Panc1 (cell line): ENCODE measurements around the gene CDH23. TPM values are rescaled to one million over a fixed set of nuclear protein-coding genes. Genes with fewer than 3 reads are reported as not detected.

ENCODE experiments used
- ATAC-seq: fragments of 200-7000 bp; cut with Tn5 transposase; 2 replicates; pipeline ENCODE4 v1.9.1; 2020; ENCODE audit warnings: mild to moderate bottlenecking, moderate library complexity
- BruUV-seq: library from RNA; stranded (reverse); fragments of 400-500 nt; replicated peaks from 2 replicates; lab custom pipeline; 2021; lab: Mats Ljungman, UMichigan
- CTCF ChIA-PET: fragments of 300-600 bp; sonication (Branson Sonifier 250); formaldehyde crosslinking; loops from one replicate; lab custom pipeline; 2022; ENCODE audit warnings: antibody characterized with exemption; lab: Charles Lee
- POLR2A ChIA-PET: fragments of 300-600 bp; sonication (Branson Sonifier 250); formaldehyde crosslinking; loops from one replicate; lab custom pipeline; 2022; ENCODE audit warnings: antibody characterized with exemption; lab: Charles Lee
- DNase-seq: peaks from one replicate; pipeline ENCODE4 v3.0.0-alpha.2; 2010; ENCODE audit warnings: low read depth, low spot score
- H3K27ac ChIP-seq: 2 replicates; pipeline ENCODE4 v1.5.1; 2011; ENCODE audit warnings: mild to moderate bottlenecking, low read length, inconsistent platforms
- H3K27me3 ChIP-seq: fragments of 200-500 bp; sonication (Bioruptor generic); 2 replicates; pipeline ENCODE4 v1.6.0; 2014; ENCODE audit warnings: low read length, inconsistent platforms; ENCODE audit not compliant: control insufficient read depth, insufficient read depth
- H3K36me3 ChIP-seq: fragments of 200-500 bp; sonication (Bioruptor generic); 2 replicates; pipeline ENCODE4 v1.5.1; 2014; ENCODE audit warnings: inconsistent platforms, mild to moderate bottlenecking, low read length, moderate library complexity; ENCODE audit not compliant: control insufficient read depth, insufficient read depth
- H3K4me1 ChIP-seq: 2 replicates; pipeline ENCODE4 v1.5.1; 2011; ENCODE audit warnings: inconsistent platforms, mild to moderate bottlenecking, low read length, moderate library complexity; ENCODE audit not compliant: control insufficient read depth, insufficient read depth
- H3K4me3 ChIP-seq, 2 experiments: 2 replicates each; pipeline ENCODE4 v1.5.1; 2011 to 2012; ENCODE audit warnings: low read depth in 2 of 2, low read length in 2 of 2, mild to moderate bottlenecking in 2 of 2, inconsistent platforms in 1 of 2, moderate library complexity in 1 of 2
- H3K9me3 ChIP-seq: fragments of 200-500 bp; sonication (Bioruptor generic); 2 replicates; pipeline ENCODE4 v1.5.1; 2014; ENCODE audit warnings: low read depth, mild to moderate bottlenecking, inconsistent platforms, low read length, moderate library complexity; ENCODE audit not compliant: control insufficient read depth, insufficient read depth
- POLR2AphosphoS5 ChIP-seq: IDR thresholded peaks from 2 replicates; pipeline ENCODE4 v1.6.1; 2012; ENCODE audit warnings: mild to moderate bottlenecking, low read depth, low read length, moderate library complexity
- SIN3A ChIP-seq: IDR thresholded peaks from 2 replicates; pipeline ENCODE4 v1.6.1; 2012; ENCODE audit warnings: low read depth, mild to moderate bottlenecking, low read length, moderate library complexity, borderline replicate concordance; ENCODE audit not compliant: insufficient read depth
- TCF7L2 ChIP-seq: IDR thresholded peaks from 2 replicates; pipeline ENCODE4 v1.6.1; 2011; ENCODE audit warnings: mild to moderate bottlenecking, low read depth, low read length, inconsistent platforms
- in situ Hi-C: cut with HindIII; loops from 2 replicates; pipeline ENCODE4 v1.10.0; 2016; ENCODE audit warnings: low sequenced_read_pairs, low pct_unique_long_range_greater_than_20kb
- intact Hi-C: fragments of 100-400 bp; cut with micrococcal nuclease; formaldehyde crosslinking; loops from one replicate; pipeline ENCODE4 v1.10.0; 2022; ENCODE audit not compliant: unreplicated experiment
- total RNA-seq: library from RNA; stranded (reverse); gene quantifications from one replicate; pipeline ENCODE4 v1.2.1, GENCODE V29; 2021; ENCODE audit not compliant: unreplicated experiment
- TF ChIP-seq, protein P1 (sequence below), 2 experiments: IDR thresholded peaks; 2 replicates each; pipeline ENCODE4 v1.6.1; 2011 to 2012; ENCODE audit warnings: low read depth in 2 of 2, control low read depth in 1 of 2, low read length in 1 of 2, mild to moderate bottlenecking in 1 of 2, moderate library complexity in 1 of 2; ENCODE audit not compliant: insufficient read depth in 1 of 2
- TF ChIP-seq, protein P2 (sequence below): fragments of 450-650 bp; IDR thresholded peaks from 2 replicates; pipeline ENCODE4 v1.5.1; 2017; ENCODE audit warnings: mild to moderate bottlenecking

Gene CDH23
- total RNA-seq, 1 experiment from 2014 or later, result 2.7 TPM

DNA sequence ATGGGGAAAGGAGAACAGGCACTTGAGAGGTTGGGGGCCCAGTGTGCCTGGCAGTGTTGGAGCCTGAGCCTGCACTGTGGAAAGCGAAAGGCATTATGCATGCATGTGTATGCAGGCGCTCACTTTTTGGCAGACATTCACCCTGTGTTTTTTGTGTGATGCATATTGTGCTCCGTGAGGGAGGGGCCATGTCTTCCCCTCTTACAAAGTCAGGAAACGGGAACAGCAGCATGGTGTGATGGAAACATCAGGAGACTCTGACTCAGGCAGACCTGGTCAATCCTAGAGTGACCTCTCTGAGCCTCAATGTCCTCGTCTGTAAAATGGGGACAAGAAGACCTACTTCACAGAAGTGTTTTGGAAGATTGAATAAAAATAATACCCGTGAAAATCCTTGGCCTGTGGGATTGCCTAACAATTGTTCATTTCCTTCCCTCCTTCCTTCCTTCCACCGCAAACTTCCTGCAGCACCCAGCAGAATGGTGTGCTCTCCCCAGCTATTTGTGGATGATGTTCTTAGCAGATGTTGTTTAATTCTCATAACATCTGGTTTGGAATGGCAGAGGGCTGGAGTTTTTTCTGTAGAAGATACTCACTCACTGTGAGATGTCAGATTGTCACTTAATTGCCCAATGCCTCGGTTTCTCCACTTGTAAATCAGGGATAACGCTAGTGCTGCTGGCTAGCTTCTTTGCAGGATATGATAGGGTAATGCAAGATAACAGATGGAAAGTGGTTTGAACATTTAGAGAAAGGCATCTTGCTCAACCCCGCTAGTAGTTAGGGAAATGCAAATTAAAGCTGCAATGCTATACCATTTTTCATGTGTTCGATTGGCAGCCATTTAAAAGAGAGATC is 39.8 kb downstream of the CDH23 start:
- no peak overlapping the region for H3K4me3 ChIP-seq
- no TSS peak for BruUV-seq
- intact Hi-C loops (no loop called here), in situ Hi-C loops (no loop called here)
- ChIA-PET CTCF (no interaction called here), POLR2A (no interaction called here)
- ATAC-seq, result no peak
- H3K36me3 ChIP-seq, result no peaks in the 10 kb centered on the region
- no peaks in the 10 kb centered on the region for H3K27me3 ChIP-seq
- DNase-seq, result no peak
- H3K9me3 ChIP-seq, result no peaks in the 10 kb centered on the region
- H3K27ac ChIP-seq, result no peak overlapping the region
- TF ChIP-seq TCF7L2 (no peak), SIN3A (no peak), POLR2AphosphoS5 (no peak)
- TF ChIP-seq, protein P1, sequence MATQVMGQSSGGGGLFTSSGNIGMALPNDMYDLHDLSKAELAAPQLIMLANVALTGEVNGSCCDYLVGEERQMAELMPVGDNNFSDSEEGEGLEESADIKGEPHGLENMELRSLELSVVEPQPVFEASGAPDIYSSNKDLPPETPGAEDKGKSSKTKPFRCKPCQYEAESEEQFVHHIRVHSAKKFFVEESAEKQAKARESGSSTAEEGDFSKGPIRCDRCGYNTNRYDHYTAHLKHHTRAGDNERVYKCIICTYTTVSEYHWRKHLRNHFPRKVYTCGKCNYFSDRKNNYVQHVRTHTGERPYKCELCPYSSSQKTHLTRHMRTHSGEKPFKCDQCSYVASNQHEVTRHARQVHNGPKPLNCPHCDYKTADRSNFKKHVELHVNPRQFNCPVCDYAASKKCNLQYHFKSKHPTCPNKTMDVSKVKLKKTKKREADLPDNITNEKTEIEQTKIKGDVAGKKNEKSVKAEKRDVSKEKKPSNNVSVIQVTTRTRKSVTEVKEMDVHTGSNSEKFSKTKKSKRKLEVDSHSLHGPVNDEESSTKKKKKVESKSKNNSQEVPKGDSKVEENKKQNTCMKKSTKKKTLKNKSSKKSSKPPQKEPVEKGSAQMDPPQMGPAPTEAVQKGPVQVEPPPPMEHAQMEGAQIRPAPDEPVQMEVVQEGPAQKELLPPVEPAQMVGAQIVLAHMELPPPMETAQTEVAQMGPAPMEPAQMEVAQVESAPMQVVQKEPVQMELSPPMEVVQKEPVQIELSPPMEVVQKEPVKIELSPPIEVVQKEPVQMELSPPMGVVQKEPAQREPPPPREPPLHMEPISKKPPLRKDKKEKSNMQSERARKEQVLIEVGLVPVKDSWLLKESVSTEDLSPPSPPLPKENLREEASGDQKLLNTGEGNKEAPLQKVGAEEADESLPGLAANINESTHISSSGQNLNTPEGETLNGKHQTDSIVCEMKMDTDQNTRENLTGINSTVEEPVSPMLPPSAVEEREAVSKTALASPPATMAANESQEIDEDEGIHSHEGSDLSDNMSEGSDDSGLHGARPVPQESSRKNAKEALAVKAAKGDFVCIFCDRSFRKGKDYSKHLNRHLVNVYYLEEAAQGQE (IDR thresholded peaks at IDR 0.05; ENCODE audit: insufficient read depth in 1 of 2, low read depth in 2 of 2, low read length in 1 of 2), result no peak
- TF ChIP-seq, protein P2, sequence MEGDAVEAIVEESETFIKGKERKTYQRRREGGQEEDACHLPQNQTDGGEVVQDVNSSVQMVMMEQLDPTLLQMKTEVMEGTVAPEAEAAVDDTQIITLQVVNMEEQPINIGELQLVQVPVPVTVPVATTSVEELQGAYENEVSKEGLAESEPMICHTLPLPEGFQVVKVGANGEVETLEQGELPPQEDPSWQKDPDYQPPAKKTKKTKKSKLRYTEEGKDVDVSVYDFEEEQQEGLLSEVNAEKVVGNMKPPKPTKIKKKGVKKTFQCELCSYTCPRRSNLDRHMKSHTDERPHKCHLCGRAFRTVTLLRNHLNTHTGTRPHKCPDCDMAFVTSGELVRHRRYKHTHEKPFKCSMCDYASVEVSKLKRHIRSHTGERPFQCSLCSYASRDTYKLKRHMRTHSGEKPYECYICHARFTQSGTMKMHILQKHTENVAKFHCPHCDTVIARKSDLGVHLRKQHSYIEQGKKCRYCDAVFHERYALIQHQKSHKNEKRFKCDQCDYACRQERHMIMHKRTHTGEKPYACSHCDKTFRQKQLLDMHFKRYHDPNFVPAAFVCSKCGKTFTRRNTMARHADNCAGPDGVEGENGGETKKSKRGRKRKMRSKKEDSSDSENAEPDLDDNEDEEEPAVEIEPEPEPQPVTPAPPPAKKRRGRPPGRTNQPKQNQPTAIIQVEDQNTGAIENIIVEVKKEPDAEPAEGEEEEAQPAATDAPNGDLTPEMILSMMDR, result no peak
- no peaks in the 10 kb centered on the region; the same call in 1 of the 2 replicates for H3K4me1 ChIP-seq

DNA sequence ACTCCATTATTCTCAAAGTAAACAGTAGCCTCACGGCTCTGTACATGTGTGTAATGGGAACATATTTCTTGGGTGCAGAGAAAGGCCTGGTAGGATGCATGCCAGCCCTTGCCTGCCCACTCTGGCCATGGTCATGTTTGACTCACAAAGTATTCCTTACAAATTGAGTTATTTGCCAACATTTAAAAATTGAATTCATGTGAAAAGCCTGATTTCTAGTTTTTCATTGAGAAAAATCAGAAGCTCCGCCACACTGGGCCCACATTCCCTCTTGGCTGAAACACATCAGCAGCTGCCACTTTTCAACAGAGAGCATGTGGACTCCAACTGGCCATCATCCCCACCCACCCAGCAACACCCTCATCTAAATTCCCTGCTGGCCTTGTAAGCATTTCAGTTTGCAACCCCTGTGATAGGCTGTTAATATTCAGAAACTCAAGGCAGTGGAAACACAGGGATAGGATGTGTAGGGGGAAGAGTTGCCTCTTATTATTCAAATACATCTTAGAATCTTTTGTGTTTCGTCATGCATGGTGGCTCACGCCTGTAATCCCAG is 40.9 kb downstream of the CDH23 start:
- H3K4me3 ChIP-seq, result no peak overlapping the region
- no peak for DNase-seq
- BruUV-seq, result no TSS peak
- no peak overlapping the region for H3K27ac ChIP-seq
- ATAC-seq, result no peak
- no peak for TF ChIP-seq SIN3A
- H3K9me3 ChIP-seq, result no peaks in the 10 kb centered on the region
- in situ Hi-C loops, result no loop called here
- ChIA-PET POLR2A (no interaction called here), CTCF (no interaction called here)
- intact Hi-C loops, result no loop called here
- no peaks in the 10 kb centered on the region for H3K27me3 ChIP-seq
- H3K4me1 ChIP-seq, result no peaks in the 10 kb centered on the region; the same call in 1 of the 2 replicates
- no peaks in the 10 kb centered on the region for H3K36me3 ChIP-seq

DNA sequence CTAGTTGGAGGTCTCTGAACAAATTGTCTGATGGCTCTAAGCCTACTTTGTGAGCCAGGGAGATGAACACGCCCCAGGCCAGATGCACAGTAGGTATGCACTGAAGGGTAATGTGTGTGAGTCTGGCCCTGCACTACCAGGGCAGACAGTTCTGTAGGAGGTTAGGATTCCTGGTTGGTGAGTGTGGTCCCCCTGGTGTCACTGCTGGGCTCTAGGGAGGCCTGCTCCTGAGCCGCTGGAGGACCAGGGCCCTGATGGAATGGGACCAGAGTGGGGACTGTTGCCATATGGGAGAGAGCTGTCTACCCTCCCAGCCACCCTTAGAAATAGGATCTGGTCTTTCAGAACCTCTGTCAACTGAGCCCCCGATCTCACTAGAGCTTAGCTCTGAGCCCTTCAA is 42.0 kb downstream of the CDH23 start:
- intact Hi-C loops, result no loop called here
- no TSS peak for BruUV-seq
- in situ Hi-C loops, result no loop called here
- Histone ChIP-seq H3K9me3 (no peaks in the 10 kb centered on the region), H3K4me1 (no peaks in the 10 kb centered on the region; the same call in 1 of the 2 replicates), H3K36me3 (no peaks in the 10 kb centered on the region), H3K27me3 (no peaks in the 10 kb centered on the region), H3K4me3 (no peak overlapping the region), H3K27ac (no peak overlapping the region)
- CTCF ChIA-PET, result no interaction called here
- POLR2A ChIA-PET, result no interaction called here
- TF ChIP-seq SIN3A (no peak), TCF7L2 (no peak), POLR2AphosphoS5 (no peak)
- TF ChIP-seq, protein P1 (IDR thresholded peaks at IDR 0.05; ENCODE audit: insufficient read depth in 1 of 2, low read depth in 2 of 2, low read length in 1 of 2), result no peak
- TF ChIP-seq, protein P2, result no peak
- DNase-seq, result no peak
- ATAC-seq, result no peak
